Activated gamma-delta T cell treated with Interleukin-2 at 50 U/mL for 16 hours (primary cell): ENCODE data around the gene CCNL2.
"Not testable (repeated sequence)": the region's sequence is repeated elsewhere in the genome, so short reads cannot be mapped to it uniquely, and the experiment has no call there.

Source experiments
- DNase-seq: peaks from one replicate; pipeline ENCODE4 v3.0.0-alpha.2; 2020

CCNL2 gene

GRCh38 chr1:1432274-1432950 is 33.3 kb upstream of the CCNL2 start:
- no peak for DNase-seq

- DNase-seq = no peak
These were observed 32.7 kb upstream of the CCNL2 start for GRCh38 chr1:1431845-1432273.

GRCh38 chr1:1430992-1431844 is 32.1 kb upstream of the CCNL2 start:
- DNase-seq = no peak

GRCh38 chr1:1430114-1430982 is 31.2 kb upstream of the CCNL2 start:
- no peak for DNase-seq

GRCh38 chr1:1429671-1430073 is 30.5 kb upstream of the CCNL2 start:
- DNase-seq = no peak

GRCh38 chr1:1428967-1429366 is 29.8 kb upstream of the CCNL2 start:
- DNase-seq = not testable (repeated sequence)

GRCh38 chr1:1428174-1428573 is 29.0 kb upstream of the CCNL2 start:
- DNase-seq = no peak

GRCh38 chr1:1427820-1428148 is 28.6 kb upstream of the CCNL2 start:
- DNase-seq = no peak

- DNase-seq = no peak
These were observed 28.1 kb upstream of the CCNL2 start for GRCh38 chr1:1427106-1427819.

GRCh38 chr1:1426496-1427105 is 27.5 kb upstream of the CCNL2 start:
- DNase-seq = no peak

GRCh38 chr1:1425753-1426495 is 26.8 kb upstream of the CCNL2 start:
- no peak for DNase-seq

GRCh38 chr1:1425426-1425752 is 26.3 kb upstream of the CCNL2 start:
- no peak for DNase-seq

GRCh38 chr1:1424707-1425106 is 25.6 kb upstream of the CCNL2 start:
- DNase-seq = no peak

GRCh38 chr1:1423245-1423597 is 24.1 kb upstream of the CCNL2 start:
- DNase-seq = no peak

GRCh38 chr1:1422465-1423244 is 23.5 kb upstream of the CCNL2 start:
- DNase-seq = no peak

GRCh38 chr1:1421907-1422464 is 22.9 kb upstream of the CCNL2 start:
- DNase-seq = no peak

GRCh38 chr1:1421147-1421906 is 22.2 kb upstream of the CCNL2 start, which contains the start of gene ANKRD65:
Gene ANKRD65, minus strand, starts transcription at chr1:1421276. Its CDS starts 271 bp downstream, at chr1:1421005.
- no peak for DNase-seq

- DNase-seq = no peak
These were observed 21.6 kb upstream of the CCNL2 start for GRCh38 chr1:1420654-1421141.

- no peak for DNase-seq
These were observed 20.9 kb upstream of the CCNL2 start for GRCh38 chr1:1419813-1420653.
